Endothelial cell of umbilical vein (primary cell): ENCODE data around the gene SPEF1. TPM values are rescaled to one million over a fixed set of nuclear protein-coding genes. Genes with fewer than 3 reads are reported as not detected.

Source experiments
- BruUV-seq: library from RNA; stranded (reverse); fragments of 400-500 nt; replicated peaks from 2 replicates; lab custom pipeline; 2021; lab: Mats Ljungman, UMichigan
- CTCF ChIA-PET: fragments of 300-600, 350-600 bp; sonication (Branson Sonifier 250); formaldehyde crosslinking; loops from one replicate; lab custom pipeline; 2021; ENCODE audit warnings: antibody characterized with exemption, inconsistent platforms; lab: Charles Lee
- POLR2A ChIA-PET: fragments of 300-600, 350-600 bp; sonication (Branson Sonifier 250); formaldehyde crosslinking; loops from one replicate; lab custom pipeline; 2021; ENCODE audit warnings: antibody characterized with exemption, inconsistent platforms; lab: Charles Lee
- DNase-seq: peaks from one replicate; pipeline ENCODE4 v3.0.0-alpha.2; 2011; ENCODE audit warnings: low read depth, low spot score
- FAIRE-seq: peaks from 2 replicates; lab custom pipeline; 2011; peaks lifted over from hg19 to GRCh38; lab: Jason Lieb, UNC
- H2AFZ ChIP-seq: 2 replicates; pipeline ENCODE4 v1.6.0; 2012; ENCODE audit warnings: low read depth, low read length, control low read depth, inconsistent platforms
- H3K27ac ChIP-seq: 2 replicates; pipeline ENCODE4 v1.5.1; 2011; ENCODE audit warnings: low read depth, mild to moderate bottlenecking, control low read depth, low read length, moderate library complexity; ENCODE audit not compliant: insufficient read depth
- H3K27me3 ChIP-seq, 2 experiments: 2 replicates each; pipeline versions ENCODE4 v1.6.0 to v1.6.1; 2011; ENCODE audit warnings: low read length in 2 of 2, mixed read lengths in 1 of 2; ENCODE audit not compliant: control insufficient read depth in 2 of 2, insufficient read depth in 2 of 2
- H3K36me3 ChIP-seq, 2 experiments: 2 replicates in 1 of 2; 3 replicates in 1 of 2; pipeline ENCODE4 v1.5.1; 2011; ENCODE audit warnings: low read length in 2 of 2, mild to moderate bottlenecking in 1 of 2, moderate library complexity in 1 of 2; ENCODE audit not compliant: control insufficient read depth in 2 of 2, insufficient read depth in 2 of 2; ENCODE audit errors: extremely low read depth in 1 of 2
- H3K4me1 ChIP-seq: 3 replicates; pipeline ENCODE4 v1.5.1; 2011; ENCODE audit warnings: mild to moderate bottlenecking, low read length; ENCODE audit not compliant: control insufficient read depth, insufficient read depth; ENCODE audit errors: extremely low read depth
- H3K4me2 ChIP-seq: 2 replicates; pipeline ENCODE4 v1.6.1; 2011; ENCODE audit warnings: low read length, control low read depth, mixed read lengths; ENCODE audit not compliant: insufficient read depth
- H3K4me3 ChIP-seq, 3 experiments: fragments of 200-600 bp in 1 of 3; sonication (generic), shearing (Covaris generic) in 1 of 3; replicated peaks in 1 of 3; 2 replicates each; pipeline ENCODE4 v1.5.1; 2011 to 2016; ENCODE audit warnings: control low read depth in 3 of 3, low read length in 3 of 3, mild to moderate bottlenecking in 2 of 3, inconsistent platforms in 1 of 3, low read depth in 1 of 3, moderate library complexity in 1 of 3; ENCODE audit not compliant: insufficient read depth in 1 of 3
- H3K79me2 ChIP-seq: 2 replicates; pipeline ENCODE4 v1.6.0; 2012; ENCODE audit warnings: low read length, inconsistent platforms; ENCODE audit not compliant: control insufficient read depth, insufficient read depth
- H3K9ac ChIP-seq: replicated peaks from 2 replicates; pipeline ENCODE3; 2011; ENCODE audit warnings: low read length, control low read depth; ENCODE audit not compliant: insufficient read depth; ENCODE audit errors: extremely low read depth
- H3K9me1 ChIP-seq: replicated peaks from 3 replicates; pipeline ENCODE4 v1.6.0; 2011; ENCODE audit warnings: mild to moderate bottlenecking, low read length; ENCODE audit not compliant: control insufficient read depth, insufficient read depth; ENCODE audit errors: extremely low read depth
- H3K9me3 ChIP-seq: replicated peaks from 2 replicates; pipeline ENCODE4 v1.5.1; 2012; ENCODE audit warnings: low read length, inconsistent platforms; ENCODE audit not compliant: control insufficient read depth, insufficient read depth
- H4K20me1 ChIP-seq: replicated peaks from 2 replicates; pipeline ENCODE3; 2011; ENCODE audit warnings: mild to moderate bottlenecking, low read length; ENCODE audit not compliant: control insufficient read depth, insufficient read depth; ENCODE audit errors: extremely low read depth
- EZH2 ChIP-seq: IDR thresholded peaks from 2 replicates; pipeline ENCODE4 v1.6.1; 2012; ENCODE audit warnings: borderline replicate concordance, low read depth, mild to moderate bottlenecking, moderate library complexity, low read length, inconsistent platforms; ENCODE audit not compliant: severe bottlenecking
- FOS ChIP-seq: IDR thresholded peaks from 2 replicates; pipeline ENCODE4 v1.6.1; 2011; ENCODE audit warnings: mild to moderate bottlenecking, low read length, moderate library complexity, borderline replicate concordance; ENCODE audit not compliant: insufficient read depth
- GATA2 ChIP-seq: IDR thresholded peaks from 2 replicates; pipeline ENCODE4 v1.7.0; 2011; ENCODE audit warnings: low read depth, mild to moderate bottlenecking, moderate library complexity, mixed read lengths, low read length; ENCODE audit not compliant: insufficient read length, insufficient read depth
- JUN ChIP-seq: IDR thresholded peaks from 2 replicates; pipeline ENCODE4 v1.6.1; 2011; ENCODE audit warnings: borderline replicate concordance, low read depth; ENCODE audit not compliant: insufficient read length, insufficient read depth
- MYC ChIP-seq: IDR thresholded peaks from one replicate; pipeline ENCODE4 v1.6.1; 2011; ENCODE audit warnings: mild to moderate bottlenecking, low read depth, low read length
- POLR2A ChIP-seq: IDR thresholded peaks from 2 replicates; pipeline ENCODE4 v1.6.1; 2012; ENCODE audit warnings: low read depth, mild to moderate bottlenecking, control low read depth, low read length
- POLR2AphosphoS5 ChIP-seq: IDR thresholded peaks from 2 replicates; pipeline ENCODE4 v1.6.1; 2012; ENCODE audit warnings: low read depth, mild to moderate bottlenecking, control low read depth, low read length, moderate library complexity; ENCODE audit not compliant: insufficient read depth
- dilution Hi-C: fragments of 300-500 bp; cut with MboI; formaldehyde crosslinking; loops from one replicate; pipeline ENCODE4 v1.15.0; 2019; ENCODE audit warnings: low sequenced_read_pairs; ENCODE audit not compliant: extremely low pct_ligation_motif_present
- intact Hi-C: fragments of 100-400 bp; cut with micrococcal nuclease; formaldehyde crosslinking; loops from one replicate; pipeline ENCODE4 v1.10.0; 2022
- polyA plus RNA-seq, 4 experiments: library from polyadenylated mRNA; depleted of rRNA in 3 of 4; stranded (reverse) in 3 of 4; unstranded in 1 of 4; fragments of >200 nt; gene quantifications; 2 replicates each; pipeline versions ENCODE4 v1.2.1 to v1.2.3, GENCODE V29; 2011 to 2012; ENCODE audit warnings: missing spikeins in 1 of 4
- total RNA-seq: library from RNA; stranded (reverse); gene quantifications from 2 replicates; pipeline ENCODE4 v1.2.3, GENCODE V29; 2021

Gene SPEF1
- total and polyA plus RNA-seq, 2 donors (not counting 3 experiments of a cell fraction or from before 2014, with no cell fraction given) = 0.07 to 0.44 TPM

DNA sequence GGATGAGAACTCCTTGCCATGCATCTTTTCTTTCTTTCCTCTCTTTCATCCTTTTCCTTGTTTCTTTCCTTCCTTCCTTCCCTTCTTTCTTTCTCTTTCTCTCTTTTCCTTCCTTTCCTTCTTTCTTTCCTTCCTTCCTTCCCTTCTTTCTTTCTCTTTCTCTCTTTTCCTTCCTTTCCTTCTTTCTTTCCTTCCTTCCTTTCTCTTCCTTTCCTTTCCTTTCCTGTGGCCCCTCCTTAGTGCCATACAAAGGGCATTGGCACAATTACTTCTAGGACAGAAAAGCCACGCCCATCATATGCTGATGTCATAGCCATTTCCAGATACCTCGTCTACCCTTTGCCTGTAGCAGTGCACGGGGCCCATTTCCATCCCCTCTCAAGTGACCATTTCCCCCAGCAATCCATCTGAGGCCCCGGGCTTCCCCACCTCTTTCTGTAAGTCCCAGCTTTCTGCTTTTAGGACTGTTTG lies 7.5 kb upstream of the SPEF1 start:
- DNase-seq (no peak), FAIRE-seq (peak; percentile 31)
- intact Hi-C loops = no loop called here
- H3K79me2 ChIP-seq = peaks cover 24% of the 10 kb centered on the region
- H3K9ac ChIP-seq = no peak overlapping the region
- H3K4me2 ChIP-seq = no peak overlapping the region
- ChIA-PET CTCF (interaction anchor here (1.3 to 7.6 kb wide), 3 partner anchors 21 to 64 kb away, joined by 4 to 214 read pairs (median 70); partner anchors contain the start of genes ADISSP and AP5S1), POLR2A (no interaction called here)
- dilution Hi-C loops = no loop called here
- H3K4me3 ChIP-seq = no peak overlapping the region
- BruUV-seq = no TSS peak
- no peaks in the 10 kb centered on the region for H3K9me1 ChIP-seq
- peaks cover 18% of the 10 kb centered on the region for H3K4me1 ChIP-seq
- no peak overlapping the region for H3K27ac ChIP-seq
- TF ChIP-seq POLR2AphosphoS5 (no peak), POLR2A (no peak), FOS (no peak), EZH2 (no peak), MYC (no peak), GATA2 (no peak), JUN (no peak)
- no peaks in the 10 kb centered on the region for H4K20me1 ChIP-seq
- no peaks in the 10 kb centered on the region for H3K27me3 ChIP-seq
- peaks cover 0 to 5% of the 10 kb centered on the region in 2 experiments for H3K36me3 ChIP-seq
- H3K9me3 ChIP-seq = no peaks in the 10 kb centered on the region
- no peak overlapping the region for H2AFZ ChIP-seq
